ENCODE data around the gene USH2A. TPM values are rescaled to one million over a fixed set of nuclear protein-coding genes. Genes with fewer than 3 reads are reported as not detected.

Gene USH2A
- total RNA-seq, 1 experiment from 2014 or later = not detected

DNA sequence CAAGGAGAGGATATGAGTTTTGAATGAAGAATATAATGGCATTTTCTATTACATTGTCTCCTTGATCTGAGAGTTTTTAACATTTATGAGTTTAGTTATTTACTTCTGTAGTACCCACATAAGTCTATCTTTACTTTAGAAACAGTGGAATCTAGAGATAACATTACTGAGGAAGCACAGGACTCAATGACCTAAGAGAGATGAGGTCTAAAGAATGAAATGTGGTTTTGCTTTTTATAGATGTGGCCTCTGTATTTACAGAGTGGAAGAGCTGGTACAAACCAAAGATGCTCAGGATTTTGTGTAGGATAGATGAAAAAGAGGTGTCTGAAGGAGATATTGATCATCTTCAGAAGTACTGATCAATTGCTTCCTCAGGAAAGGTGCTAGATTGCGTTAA, 678.8 kb downstream of the USH2A start (continued):
- TF ChIP-seq, protein P1, sequence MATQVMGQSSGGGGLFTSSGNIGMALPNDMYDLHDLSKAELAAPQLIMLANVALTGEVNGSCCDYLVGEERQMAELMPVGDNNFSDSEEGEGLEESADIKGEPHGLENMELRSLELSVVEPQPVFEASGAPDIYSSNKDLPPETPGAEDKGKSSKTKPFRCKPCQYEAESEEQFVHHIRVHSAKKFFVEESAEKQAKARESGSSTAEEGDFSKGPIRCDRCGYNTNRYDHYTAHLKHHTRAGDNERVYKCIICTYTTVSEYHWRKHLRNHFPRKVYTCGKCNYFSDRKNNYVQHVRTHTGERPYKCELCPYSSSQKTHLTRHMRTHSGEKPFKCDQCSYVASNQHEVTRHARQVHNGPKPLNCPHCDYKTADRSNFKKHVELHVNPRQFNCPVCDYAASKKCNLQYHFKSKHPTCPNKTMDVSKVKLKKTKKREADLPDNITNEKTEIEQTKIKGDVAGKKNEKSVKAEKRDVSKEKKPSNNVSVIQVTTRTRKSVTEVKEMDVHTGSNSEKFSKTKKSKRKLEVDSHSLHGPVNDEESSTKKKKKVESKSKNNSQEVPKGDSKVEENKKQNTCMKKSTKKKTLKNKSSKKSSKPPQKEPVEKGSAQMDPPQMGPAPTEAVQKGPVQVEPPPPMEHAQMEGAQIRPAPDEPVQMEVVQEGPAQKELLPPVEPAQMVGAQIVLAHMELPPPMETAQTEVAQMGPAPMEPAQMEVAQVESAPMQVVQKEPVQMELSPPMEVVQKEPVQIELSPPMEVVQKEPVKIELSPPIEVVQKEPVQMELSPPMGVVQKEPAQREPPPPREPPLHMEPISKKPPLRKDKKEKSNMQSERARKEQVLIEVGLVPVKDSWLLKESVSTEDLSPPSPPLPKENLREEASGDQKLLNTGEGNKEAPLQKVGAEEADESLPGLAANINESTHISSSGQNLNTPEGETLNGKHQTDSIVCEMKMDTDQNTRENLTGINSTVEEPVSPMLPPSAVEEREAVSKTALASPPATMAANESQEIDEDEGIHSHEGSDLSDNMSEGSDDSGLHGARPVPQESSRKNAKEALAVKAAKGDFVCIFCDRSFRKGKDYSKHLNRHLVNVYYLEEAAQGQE (IDR thresholded peaks at IDR 0.05; ENCODE audit: low read depth) = no peak
- TF ChIP-seq ZFX (IDR thresholded peaks at IDR 0.05) (no peak), EGR1 (IDR thresholded peaks at IDR 0.05; ENCODE audit: low read depth) (no peak), POLR2AphosphoS5 (IDR thresholded peaks at IDR 0.05; ENCODE audit: low read depth, low read length) (no peak)
- TF ChIP-seq, protein P2, sequence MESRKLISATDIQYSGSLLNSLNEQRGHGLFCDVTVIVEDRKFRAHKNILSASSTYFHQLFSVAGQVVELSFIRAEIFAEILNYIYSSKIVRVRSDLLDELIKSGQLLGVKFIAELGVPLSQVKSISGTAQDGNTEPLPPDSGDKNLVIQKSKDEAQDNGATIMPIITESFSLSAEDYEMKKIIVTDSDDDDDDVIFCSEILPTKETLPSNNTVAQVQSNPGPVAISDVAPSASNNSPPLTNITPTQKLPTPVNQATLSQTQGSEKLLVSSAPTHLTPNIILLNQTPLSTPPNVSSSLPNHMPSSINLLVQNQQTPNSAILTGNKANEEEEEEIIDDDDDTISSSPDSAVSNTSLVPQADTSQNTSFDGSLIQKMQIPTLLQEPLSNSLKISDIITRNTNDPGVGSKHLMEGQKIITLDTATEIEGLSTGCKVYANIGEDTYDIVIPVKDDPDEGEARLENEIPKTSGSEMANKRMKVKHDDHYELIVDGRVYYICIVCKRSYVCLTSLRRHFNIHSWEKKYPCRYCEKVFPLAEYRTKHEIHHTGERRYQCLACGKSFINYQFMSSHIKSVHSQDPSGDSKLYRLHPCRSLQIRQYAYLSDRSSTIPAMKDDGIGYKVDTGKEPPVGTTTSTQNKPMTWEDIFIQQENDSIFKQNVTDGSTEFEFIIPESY (IDR thresholded peaks at IDR 0.05; ENCODE audit: extremely low read depth, insufficient replicate concordance, low read length) = no peak
- TF ChIP-seq, protein P3, sequence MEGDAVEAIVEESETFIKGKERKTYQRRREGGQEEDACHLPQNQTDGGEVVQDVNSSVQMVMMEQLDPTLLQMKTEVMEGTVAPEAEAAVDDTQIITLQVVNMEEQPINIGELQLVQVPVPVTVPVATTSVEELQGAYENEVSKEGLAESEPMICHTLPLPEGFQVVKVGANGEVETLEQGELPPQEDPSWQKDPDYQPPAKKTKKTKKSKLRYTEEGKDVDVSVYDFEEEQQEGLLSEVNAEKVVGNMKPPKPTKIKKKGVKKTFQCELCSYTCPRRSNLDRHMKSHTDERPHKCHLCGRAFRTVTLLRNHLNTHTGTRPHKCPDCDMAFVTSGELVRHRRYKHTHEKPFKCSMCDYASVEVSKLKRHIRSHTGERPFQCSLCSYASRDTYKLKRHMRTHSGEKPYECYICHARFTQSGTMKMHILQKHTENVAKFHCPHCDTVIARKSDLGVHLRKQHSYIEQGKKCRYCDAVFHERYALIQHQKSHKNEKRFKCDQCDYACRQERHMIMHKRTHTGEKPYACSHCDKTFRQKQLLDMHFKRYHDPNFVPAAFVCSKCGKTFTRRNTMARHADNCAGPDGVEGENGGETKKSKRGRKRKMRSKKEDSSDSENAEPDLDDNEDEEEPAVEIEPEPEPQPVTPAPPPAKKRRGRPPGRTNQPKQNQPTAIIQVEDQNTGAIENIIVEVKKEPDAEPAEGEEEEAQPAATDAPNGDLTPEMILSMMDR (IDR thresholded peaks at IDR 0.05 in 2 of 3, conservative IDR thresholded peaks at IDR 0.05 in 1 of 3; ENCODE audit: borderline replicate concordance in 1 of 3, insufficient read depth in 1 of 3, low read depth in 2 of 3, low read length in 2 of 3) = no peak
- TF ChIP-seq, protein P4, sequence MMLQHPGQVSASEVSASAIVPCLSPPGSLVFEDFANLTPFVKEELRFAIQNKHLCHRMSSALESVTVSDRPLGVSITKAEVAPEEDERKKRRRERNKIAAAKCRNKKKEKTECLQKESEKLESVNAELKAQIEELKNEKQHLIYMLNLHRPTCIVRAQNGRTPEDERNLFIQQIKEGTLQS (IDR thresholded peaks at IDR 0.05) = no peak

Measured in HCT116 (cell line).